Stimulated activated CD4-positive, alpha-beta T cell treated with anti-CD3 and anti-CD28 coated beads, Interleukin-2, amount 100 ng/mL, for 48 hours (primary cell): ENCODE results near the gene IKBKG.
"Not testable (repeated sequence)": the region's sequence is repeated elsewhere in the genome, so short reads cannot be mapped to it uniquely, and the experiment has no call there.

Experiments
- DNase-seq, 2 donors: peaks; one replicate each; pipeline ENCODE4 v3.0.0-alpha.2; 2020

The IKBKG gene

DNA sequence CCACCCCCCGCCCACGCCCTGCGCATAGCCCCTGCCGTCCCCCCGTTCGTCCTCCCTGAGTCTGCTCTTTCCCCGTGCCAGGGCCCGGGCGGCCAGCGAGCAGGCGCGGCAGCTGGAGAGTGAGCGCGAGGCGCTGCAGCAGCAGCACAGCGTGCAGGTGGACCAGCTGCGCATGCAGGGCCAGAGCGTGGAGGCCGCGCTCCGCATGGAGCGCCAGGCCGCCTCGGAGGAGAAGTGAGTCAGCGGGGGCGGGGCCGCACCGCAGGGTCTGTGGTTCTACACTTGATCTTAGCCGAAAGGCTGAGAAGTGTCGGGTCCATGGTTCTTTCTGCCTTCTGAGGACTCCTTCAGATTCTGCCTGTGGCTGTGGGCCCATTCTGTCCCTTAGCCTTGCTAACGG is 12.9 kb downstream of the IKBKG start:
- DNase-seq: not testable (repeated sequence)

GRCh38 chrX:154562295-154562694 is 14.9 kb downstream of the IKBKG start:
- DNase-seq: not testable (repeated sequence)

DNA sequence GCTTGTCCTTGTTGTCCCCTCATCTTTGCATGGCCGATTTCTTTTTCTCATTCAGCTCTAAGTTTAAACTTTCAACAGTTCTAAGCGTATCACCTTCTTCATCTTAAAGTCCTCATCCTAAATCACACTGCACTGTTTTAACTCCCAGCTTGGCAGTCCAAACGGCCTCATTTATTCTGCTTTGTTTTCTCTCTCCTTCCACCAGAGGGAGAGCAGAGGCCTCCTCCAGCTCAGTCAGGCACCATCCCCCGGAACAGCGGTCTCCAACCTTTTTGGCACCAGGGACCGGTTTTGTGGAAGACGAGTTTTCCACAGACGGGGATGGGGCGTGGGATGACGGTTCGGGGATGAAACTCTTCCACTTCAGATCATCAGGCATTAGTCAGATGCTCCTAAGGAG is 22.9 kb downstream of the IKBKG start:
- not testable (repeated sequence) for DNase-seq

- DNase-seq: not testable (repeated sequence)
Measured at GRCh38 chrX:154573061-154573460, 25.6 kb downstream of the IKBKG start.

GRCh38 chrX:154575076-154575475 is 27.7 kb downstream of the IKBKG start:
- DNase-seq: not testable (repeated sequence)

DNA sequence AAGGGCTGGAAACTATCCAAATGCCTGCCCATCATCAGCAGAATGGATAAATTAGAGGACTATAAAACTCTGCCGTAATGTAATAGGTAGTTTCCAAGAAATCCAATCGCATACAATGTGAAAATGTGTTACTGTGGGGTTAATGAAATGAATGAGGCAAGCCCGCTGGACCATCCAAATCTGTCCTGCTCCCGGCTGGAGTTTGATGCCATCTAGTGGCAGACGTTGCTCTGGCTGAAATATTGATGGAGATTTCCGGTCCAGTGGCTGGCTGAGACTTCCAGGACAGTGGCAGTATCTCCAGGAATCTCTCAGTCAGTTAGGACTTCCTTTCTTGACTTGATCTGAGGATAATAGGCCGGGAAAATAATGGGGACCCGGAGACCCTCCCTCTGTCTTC is 35.6 kb downstream of the IKBKG start:
- DNase-seq: not testable (repeated sequence)

DNA sequence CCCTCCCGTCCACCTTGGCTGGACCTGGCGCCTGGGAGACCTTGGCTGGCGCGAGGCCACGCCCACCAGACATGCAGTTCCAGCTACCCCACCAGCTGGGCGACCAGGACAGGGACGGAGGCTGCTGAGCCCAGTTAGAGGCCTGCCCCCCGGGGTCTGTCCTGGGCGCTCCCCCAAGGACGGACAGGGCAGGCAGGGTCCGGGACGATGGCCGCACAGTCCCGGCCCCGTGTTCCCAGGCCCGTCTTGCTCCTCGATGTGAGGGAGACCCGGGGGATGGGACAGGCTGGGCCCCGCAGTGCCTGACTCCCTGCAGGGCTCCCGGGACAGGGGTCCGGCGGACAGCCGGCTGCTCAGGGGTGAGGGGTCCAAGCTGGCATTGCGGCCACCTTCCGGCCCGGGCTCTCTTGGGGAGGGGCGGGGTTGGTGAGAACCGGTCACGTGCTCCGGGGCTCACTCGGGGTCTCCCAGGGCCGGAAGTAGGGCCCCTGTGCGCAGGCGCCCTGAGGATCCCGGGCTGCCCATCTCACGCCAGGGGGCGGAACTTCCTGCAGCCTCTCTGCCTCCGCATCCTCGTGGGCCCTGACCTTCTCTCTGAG is 37.3 kb downstream of the IKBKG start, which contains the start of gene CTAG1A:
Gene CTAG1A (plus strand): TSS at position 549 of the 599 bp plus-strand sequence. CDS start 74 bp downstream, outside the sequence.
- DNase-seq: not testable (repeated sequence)

DNA sequence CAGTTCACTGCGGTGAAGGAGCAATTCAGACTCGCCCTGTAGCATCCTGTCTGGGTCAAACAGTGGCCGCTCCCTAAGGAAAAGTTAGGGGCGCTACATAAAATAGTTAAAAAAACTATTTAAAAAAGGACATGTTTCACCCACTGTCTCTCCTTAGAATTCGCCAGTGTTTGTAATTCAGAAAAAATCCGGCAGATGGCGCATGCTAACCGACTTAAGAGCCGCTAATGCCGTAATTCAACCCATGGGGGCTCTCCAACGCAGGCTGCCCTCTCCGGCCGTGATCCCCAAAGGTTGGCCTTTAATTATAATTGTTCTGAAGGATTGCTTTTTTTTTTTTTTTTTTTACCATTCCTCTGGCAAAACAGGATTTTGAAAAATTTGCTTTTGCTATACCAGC is 43.0 kb downstream of the IKBKG start:
- DNase-seq: not testable (repeated sequence)

- no peak for DNase-seq
Measured at GRCh38 chrX:154592505-154592904, 45.1 kb downstream of the IKBKG start.

DNA sequence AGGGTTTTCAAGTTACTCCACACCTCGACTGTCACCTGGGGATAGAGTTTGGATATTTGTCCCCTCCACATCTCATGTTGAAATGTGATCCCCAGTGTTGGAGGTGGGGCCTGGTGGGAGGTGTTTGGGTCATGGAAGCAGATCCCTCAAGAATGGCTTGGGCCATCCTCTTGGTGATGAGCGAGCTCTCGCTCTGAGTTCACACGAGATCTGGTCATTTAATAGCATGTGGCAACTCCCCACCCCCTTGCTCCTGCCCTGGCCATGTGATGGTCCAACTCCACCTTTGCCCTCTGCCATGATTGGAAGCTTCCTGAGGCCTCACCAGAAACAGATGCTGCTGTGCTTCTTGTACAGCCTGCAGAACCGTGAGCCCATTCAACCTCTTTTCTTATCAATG is 45.8 kb downstream of the IKBKG start:
- DNase-seq: no peak

DNA sequence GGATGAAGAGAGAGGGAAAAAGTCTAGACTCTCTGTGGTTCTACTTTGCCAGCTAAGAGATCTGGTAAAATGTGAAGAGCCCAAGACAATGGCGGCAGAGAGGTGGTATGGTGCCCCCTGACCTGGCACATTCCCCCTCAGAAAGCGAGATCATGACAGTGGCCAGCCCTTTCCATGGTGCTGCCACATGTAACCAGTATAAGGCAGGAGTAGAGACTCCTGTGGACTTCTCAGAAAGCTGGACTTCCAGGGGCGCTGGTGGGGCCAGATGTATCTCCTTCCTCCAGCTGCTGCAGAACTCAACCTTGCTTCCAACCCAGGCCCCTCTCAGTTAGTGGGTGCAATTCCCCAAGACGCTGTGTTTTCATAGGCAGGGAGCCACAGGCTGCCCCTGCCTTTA is 47.1 kb downstream of the IKBKG start:
- DNase-seq: no peak

DNA sequence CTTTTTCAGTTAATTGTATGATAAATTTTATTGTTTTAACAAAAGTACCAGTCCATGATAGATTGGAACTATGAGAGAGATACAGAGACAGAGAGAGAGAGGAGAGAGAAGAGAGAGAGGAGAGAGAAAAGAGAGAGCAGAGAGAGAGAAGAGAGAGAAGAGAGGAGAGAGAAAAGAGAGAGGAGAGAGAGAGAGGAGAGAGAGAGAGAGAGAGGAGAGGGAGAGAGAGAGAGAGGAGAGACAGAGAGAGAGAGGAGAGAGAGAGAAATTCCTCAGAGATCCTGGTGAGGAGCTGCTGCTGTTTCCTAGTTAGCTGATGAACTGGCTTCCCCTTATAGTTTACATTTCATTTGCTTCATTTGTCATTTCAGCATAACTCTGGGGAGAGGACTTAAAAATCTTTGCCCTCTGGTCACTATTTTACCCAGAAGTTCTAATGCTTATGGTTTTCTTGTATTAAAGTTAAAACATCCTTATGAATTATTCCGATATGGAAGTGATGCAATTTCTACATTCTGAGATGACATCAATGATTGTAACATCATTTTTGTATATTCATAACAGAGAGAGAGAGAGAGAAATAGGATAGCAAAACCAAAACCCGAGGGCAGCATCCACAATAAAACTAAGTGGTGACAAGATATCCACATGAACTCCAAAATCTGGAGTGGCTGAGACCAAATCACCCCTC is 48.3 kb downstream of the IKBKG start:
- no peak for DNase-seq

- DNase-seq: no peak
Measured at GRCh38 chrX:154596290-154596929, 49.0 kb downstream of the IKBKG start.

DNA sequence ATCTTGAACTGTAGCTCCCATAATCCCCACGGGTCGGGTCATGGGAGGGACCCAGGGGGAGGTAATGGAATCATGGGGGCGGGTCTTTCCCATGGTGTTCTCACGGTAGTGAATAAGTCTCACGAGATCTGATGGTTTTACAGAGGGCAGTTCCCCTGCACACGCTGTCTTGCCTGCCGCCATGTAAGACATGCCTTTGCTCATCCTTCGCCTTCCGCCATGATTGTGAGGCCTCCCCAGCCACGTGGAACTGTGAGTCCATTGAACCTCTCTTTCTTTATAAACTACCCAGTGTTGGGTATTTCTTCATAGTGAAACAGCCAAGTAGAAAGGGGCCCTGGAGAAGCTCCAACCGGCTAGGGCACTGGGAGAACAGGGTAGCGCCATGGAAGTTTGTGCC is 49.8 kb downstream of the IKBKG start:
- DNase-seq: no peak

- DNase-seq: no peak
Measured at GRCh38 chrX:154598656-154599055, 51.2 kb downstream of the IKBKG start.

- no peak for DNase-seq
Measured at GRCh38 chrX:154599531-154599930, 52.1 kb downstream of the IKBKG start.

- DNase-seq: no peak
Measured at GRCh38 chrX:154600759-154601374, 53.4 kb downstream of the IKBKG start.

GRCh38 chrX:154602226-154602625 is 54.8 kb downstream of the IKBKG start:
- DNase-seq: no peak

DNA sequence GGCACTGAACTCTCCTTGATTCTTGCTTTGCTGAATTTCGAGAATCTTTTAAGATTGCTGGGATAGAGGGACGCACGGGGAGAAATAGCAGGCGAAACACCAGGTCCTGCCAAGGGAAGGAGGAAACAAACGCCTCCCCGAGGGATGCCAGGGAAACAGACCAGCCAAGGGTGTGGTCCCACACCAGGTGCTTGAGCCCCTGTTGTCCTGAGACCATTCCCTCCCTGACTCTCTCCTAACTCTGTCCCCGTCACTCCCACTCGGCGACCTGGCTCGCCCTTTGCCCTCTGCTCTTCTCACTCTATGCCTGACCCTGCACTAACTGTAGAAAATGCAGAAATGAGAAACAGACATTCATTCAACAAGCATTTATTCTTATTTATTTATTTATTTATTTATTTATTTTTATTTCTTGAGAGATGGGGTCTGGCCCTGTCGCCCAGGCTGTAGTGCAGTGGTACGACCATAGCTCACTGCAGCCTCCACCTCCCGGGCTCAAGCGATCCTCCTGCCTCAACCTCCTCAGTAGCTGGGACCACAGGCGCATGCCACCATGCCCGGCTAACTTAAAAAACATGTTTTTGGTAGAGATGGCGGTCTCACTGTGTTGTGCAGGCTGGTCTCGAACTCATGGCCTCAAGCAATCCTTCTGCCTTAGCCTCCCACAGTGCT is 55.5 kb downstream of the IKBKG start:
- DNase-seq: no peak

GRCh38 chrX:154603438-154604430 is 56.3 kb downstream of the IKBKG start:
- DNase-seq: no peak

- DNase-seq: no peak
Measured at GRCh38 chrX:154605566-154605965, 58.1 kb downstream of the IKBKG start.

DNA sequence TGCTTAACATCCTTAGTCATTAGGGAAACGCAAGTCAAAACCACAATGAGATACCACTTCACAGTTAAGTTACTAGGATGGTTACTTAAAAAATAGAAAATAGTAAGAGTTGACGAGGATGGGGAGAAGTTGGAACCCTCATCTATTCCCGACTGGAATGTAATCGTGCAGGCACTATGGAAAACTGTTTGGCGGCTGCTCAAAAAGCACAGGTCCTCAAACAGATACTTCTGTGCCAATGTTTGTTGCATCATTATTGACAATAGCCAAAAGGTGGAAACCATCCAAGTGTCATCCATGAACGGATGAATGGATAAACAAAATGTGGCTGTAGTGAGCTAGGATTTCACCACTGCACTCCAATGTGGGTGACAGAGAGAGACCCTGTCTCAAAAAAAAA is 60.0 kb downstream of the IKBKG start:
- no peak for DNase-seq
